Fibroblast of skin of right biceps (primary cell): ENCODE results near the gene CTCFL.
A peak's percentile ranks its signal among the peaks of the same experiment; 100 is the strongest.
"Not testable (repeated sequence)": the region's sequence is repeated elsewhere in the genome, so short reads cannot be mapped to it uniquely, and the experiment has no call there.

ENCODE experiments used
- DNase-seq: peaks from one replicate; pipeline ENCODE4 v3.0.0-alpha.2; 2013

The CTCFL gene

GRCh38 chr20:57535297-57535696 lies 10.4 kb upstream of the CTCFL start:
- no peak for DNase-seq

- DNase-seq = no peak
These were observed 7.2 kb upstream of the CTCFL start for GRCh38 chr20:57532104-57532503.

- no peak for DNase-seq
These were observed 5.5 kb upstream of the CTCFL start for GRCh38 chr20:57530327-57530981.

GRCh38 chr20:57529810-57530209 lies 4.9 kb upstream of the CTCFL start:
- DNase-seq = no peak

- no peak for DNase-seq
These were observed 4.2 kb upstream of the CTCFL start for GRCh38 chr20:57529160-57529585.

- no peak for DNase-seq
These were observed 3.2 kb upstream of the CTCFL start for GRCh38 chr20:57528148-57528547.

- no peak for DNase-seq
These were observed 2.8 kb upstream of the CTCFL start for GRCh38 chr20:57527728-57528127.

DNA sequence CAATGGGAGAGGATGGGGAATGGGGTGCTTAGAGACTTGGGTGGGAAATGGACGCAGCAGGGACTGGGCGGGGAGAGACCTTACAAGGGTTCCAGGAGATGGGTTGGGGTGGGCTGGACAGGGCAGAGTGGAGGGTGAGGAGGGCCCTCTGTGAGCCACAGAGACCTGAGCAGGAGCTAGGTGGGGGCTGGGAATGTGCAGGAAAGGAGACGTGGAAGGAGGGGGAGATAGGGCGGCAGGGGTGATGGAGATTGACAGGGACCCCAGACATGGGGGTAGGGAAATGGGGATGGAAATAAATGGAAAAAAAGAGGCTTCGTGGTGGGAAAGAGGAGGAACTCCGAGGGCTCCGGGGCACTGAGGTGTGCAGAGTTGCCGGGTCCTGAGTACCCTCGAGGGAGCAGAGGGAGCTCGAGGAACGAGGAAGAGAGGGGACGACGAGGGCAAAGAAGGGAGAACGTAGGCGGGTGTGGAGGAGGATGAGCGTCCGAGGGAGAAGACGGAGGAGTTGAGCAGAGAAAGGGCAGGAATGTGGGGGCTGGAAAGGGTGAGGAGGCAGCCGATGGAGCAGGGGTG lies 2.0 kb upstream of the CTCFL start:
- DNase-seq = no peak

DNA sequence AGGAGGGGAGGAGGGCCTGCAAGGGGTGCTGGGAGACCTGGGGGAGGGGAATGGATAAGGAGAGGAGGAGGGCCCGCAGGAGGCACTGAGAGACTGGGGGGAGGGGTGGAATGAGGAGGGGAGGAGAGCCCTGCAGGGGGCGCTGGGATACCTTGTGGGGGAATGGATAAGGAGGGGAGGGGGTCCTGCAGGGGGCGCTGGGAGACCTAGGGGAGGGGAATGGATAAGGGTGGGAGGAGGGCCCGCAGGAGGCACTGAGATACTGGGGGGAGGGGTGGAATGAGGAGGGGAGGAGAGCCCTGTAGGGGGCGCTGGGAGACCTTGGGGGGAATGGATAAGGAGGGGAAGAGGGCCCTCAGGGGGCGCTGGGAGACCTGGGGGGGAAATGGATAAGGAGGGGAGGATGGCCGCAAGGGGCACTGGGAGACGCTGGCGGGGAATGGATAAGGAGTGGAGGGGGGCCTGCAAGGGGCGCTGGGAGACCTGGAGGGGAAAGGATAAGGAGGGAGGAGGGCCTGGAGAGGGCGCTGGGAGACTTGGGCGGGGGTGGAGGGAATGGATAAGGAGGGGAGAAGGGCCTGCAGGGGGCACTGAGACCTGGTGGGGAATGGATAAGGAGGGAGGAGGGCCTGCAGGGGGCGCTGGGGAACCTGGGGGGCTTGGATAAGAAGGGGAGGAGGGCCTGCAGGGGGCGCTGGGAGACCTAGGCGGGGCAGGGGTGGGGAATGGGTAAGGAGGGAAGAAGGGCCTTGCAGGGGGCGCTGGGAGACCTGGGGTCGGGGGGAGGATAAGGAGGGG lies 1.3 kb upstream of the CTCFL start:
- DNase-seq = no peak

GRCh38 chr20:57525328-57526086 lies 567 bp upstream of the CTCFL start:
- no peak for DNase-seq

GRCh38 chr20:57523782-57524181 lies 1.2 kb downstream of the CTCFL start:
- DNase-seq = no peak

- no peak for DNase-seq
These were observed 2.4 kb downstream of the CTCFL start for GRCh38 chr20:57522380-57523140.

DNA sequence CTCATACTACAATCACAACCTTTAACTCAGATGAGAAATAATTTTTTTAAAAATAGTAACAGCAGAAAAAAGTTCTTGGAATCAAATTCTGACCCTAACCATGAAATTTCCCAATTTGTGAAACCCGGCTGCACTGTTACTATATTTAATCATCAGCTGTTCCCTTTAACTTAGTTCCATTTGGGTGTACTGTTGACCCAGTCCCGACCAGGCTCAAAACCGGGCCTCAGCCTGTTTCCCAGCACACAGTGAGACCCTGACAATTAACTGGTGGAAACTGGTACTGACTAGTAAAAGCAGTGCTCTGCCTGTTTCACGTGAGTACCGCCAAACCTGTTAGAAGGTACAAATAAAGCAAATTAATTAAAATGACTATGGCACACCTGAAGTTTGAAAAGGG lies 7.0 kb downstream of the CTCFL start:
- DNase-seq = no peak

- peak; percentile 42 for DNase-seq
These were observed 10.6 kb downstream of the CTCFL start for GRCh38 chr20:57514273-57514751.

GRCh38 chr20:57513199-57513598 lies 11.7 kb downstream of the CTCFL start:
- no peak for DNase-seq

- no peak for DNase-seq
These were observed 12.5 kb downstream of the CTCFL start for GRCh38 chr20:57512432-57512831.

GRCh38 chr20:57511709-57512108 lies 13.2 kb downstream of the CTCFL start:
- DNase-seq = not testable (repeated sequence)

DNA sequence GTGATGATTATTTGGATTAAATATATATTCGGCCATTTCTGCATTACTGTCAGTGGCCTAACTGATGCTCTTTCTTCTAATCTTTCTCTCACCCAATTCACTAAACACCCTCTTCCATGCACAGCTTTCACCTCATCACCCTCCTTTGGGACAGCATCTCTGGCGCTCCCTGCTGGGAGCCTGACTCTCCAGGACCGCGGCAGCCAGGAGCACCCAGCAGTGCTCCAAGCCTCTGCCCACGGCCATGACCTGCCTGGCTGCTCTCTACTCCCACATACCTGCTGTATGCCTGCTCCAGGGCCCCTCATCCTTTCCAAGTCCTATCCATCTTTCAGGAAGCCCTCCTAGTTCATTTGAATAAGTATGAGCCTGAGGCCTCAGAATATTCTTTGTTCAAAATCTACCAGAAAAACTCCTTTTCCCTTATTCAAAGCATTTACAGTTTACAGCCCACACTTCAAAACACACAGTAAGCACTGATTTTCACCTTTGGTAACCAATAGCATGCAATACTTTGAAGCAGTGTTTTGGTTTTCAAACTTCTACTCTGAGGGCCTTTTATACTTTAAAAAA lies 15.2 kb downstream of the CTCFL start:
- DNase-seq = no peak

- DNase-seq = no peak
These were observed 16.1 kb downstream of the CTCFL start for GRCh38 chr20:57508831-57509230.

- DNase-seq = no peak
These were observed 16.6 kb downstream of the CTCFL start for GRCh38 chr20:57508381-57508780.

DNA sequence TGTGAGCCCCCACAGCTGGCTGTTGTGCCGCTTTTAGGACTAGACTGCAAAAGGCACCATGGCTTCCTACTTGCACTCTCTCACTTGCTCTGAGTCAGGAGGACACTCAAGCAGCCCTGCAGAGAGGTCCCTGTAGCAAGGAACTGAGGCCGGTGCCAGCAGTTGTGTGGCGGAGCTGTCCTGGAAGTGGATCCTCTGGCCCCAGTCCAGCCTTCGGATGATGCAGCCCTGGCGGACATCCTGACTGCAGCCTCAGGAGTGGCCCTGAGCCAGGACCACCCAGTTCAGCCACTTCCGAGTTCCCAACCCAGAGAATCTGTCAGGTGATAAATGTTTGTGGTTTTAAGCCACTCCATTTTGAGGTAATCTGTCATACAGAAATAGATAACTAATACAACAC lies 17.5 kb downstream of the CTCFL start:
- DNase-seq = peak; percentile 40

- DNase-seq = no peak
These were observed 19.0 kb downstream of the CTCFL start for GRCh38 chr20:57505979-57506378.
